ENCODE results near the gene PHLDB2. TPM values are rescaled to one million over a fixed set of nuclear protein-coding genes. Genes with fewer than 3 reads are reported as not detected.
"Not testable (repeated sequence)": the region's sequence is repeated elsewhere in the genome, so short reads cannot be mapped to it uniquely, and the experiment has no call there.

The PHLDB2 gene
- total RNA-seq (2014; rRNA removed; shearing (Covaris generic)), result 93.4 and 102 TPM in 2 replicates

DNA sequence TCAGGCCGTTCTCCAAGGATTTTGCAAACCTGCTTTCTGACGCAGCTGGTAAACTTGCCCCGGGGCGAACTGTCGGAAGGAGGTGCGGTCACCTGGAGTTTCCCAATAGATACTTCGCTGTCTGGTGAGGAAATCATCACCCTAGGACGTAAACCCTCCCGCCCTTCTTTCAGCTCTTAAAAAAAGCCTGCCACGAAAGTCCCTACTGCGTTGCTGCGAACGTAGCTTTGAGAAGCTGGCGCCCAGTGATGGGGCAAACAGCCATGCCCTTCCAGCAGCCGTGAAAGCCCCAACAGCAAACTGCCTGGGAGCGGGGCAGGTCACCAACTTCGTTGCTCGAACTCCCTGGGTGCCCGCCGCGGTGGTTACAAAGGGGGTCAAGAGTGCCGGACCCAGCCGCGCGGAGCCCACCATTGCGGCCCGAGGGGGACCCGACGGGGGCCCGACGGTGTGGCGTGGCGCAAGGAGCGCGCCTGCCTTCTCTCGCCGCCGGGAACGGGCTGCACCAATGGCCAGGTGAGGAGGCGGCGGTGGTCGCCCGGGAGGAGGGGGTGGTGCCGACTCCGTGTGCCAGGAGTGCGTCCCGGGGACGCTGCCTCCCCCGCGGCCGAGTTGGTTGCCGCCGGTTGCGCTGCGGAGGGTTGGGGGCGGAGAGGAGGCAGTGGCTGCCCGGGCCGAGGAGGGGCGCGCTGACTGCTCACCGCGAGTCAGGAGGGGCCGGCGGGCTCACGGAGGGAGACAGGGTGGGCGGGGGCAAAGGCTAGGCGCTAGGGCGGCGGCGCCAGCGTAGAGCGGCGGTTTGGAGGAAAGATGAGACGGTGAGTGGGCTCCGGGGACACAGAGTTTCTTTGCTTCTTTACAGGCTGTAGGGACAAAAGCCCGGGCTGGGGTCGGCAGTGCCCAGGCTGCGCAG is at the start of gene PHLDB2:
Gene PHLDB2, plus strand, starts transcription at position 205 of the 913 bp plus-strand sequence. CDS start 24,813 bp downstream, outside the sequence.
- H3K9me3 ChIP-seq (replicated peaks), result no peaks in the 10 kb centered on the region
- H3K27me3 ChIP-seq, result no peaks in the 10 kb centered on the region
- peak; percentile 95 to 96 for DNase-seq
- H3K4me3 ChIP-seq, result peak within 1 kb of the TSS; percentile 97
- H3K36me3 ChIP-seq, result peaks cover 6% of the 10 kb centered on the region; the same call in 1 of the 2 replicates
- peak within 1 kb of the TSS; percentile 100 for H3K27ac ChIP-seq
- H3K4me1 ChIP-seq, result peaks cover 29% of the 10 kb centered on the region

DNA sequence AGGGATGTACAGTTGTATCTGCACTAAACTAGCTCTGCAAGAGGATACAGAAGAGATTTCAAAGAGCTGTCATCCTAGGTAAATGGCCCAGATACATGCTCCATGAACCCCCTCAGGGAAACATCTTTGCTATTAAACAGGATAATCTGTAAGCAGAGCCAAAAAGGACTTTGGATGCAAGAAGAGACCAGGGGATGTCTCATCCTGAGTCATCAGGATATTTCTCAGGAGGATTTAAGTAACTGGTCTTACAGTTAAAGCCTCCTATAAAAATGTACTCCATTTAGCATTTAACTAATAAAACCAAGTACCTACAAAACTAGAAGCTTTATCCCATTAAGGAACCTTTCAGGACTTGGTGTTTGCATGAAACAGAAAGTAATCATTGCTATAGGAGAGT is 48.2 kb upstream of the PHLDB2 start:
- H3K27me3 ChIP-seq, result no peaks in the 10 kb centered on the region
- H3K27ac ChIP-seq, result peak overlapping the region; percentile 46
- no peaks in the 10 kb centered on the region for H3K36me3 ChIP-seq
- no peak overlapping the region for H3K4me3 ChIP-seq
- H3K4me1 ChIP-seq, result peaks cover 45% of the 10 kb centered on the region
- peak in 1 of 2 experiments; percentile 44 for DNase-seq
- no peaks in the 10 kb centered on the region; the same call in 1 of the 2 replicates for H3K9me3 ChIP-seq (replicated peaks)

DNA sequence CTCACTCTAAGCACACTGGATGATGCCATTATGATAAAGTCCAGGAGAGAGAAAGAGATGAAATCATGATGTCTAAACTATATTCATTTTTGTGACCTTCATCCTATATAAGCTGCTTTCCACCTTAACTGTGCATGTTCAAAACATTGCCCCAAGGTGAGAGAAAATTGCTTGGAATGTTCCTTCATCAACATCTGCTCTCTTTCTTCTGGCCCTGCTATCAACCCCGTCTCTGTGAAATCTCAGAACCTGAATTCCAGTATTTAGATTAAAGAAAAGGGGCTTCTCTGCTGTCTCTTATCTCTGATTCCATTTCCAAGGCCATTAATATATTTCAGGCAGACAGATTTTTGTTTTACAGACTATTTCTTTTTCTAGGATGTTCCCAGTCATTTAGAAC is 47.3 kb upstream of the PHLDB2 start:
- no peaks in the 10 kb centered on the region for H3K36me3 ChIP-seq
- DNase-seq, result no peak
- no peaks in the 10 kb centered on the region for H3K27me3 ChIP-seq
- peak overlapping the region; percentile 46; the same call in 1 of the 2 replicates for H3K27ac ChIP-seq
- peaks cover 45% of the 10 kb centered on the region for H3K4me1 ChIP-seq
- no peak overlapping the region for H3K4me3 ChIP-seq
- no peaks in the 10 kb centered on the region; the same call in 1 of the 2 replicates for H3K9me3 ChIP-seq (replicated peaks)

DNA sequence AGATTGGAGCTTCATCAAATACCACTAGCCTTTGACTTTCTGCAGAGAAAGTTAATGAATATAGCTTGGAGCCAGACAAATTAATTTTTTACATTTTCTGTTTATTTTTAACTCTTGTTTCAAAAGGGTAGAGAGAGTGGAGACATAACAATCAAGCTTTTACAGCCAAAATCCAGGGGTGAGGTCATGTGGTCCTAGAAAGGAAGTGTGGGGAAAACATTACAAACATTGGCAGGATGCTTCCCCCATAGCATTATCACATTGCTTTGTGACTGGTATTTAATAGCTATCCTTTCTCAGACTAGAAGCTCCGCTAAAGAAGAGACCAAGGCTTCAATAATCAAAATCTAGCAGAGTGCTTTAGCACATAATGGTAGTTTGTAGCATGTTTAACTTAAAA is 46.4 kb upstream of the PHLDB2 start:
- no peak for DNase-seq
- H3K4me1 ChIP-seq, result peaks cover 45% of the 10 kb centered on the region
- H3K9me3 ChIP-seq (replicated peaks), result no peaks in the 10 kb centered on the region; the same call in 1 of the 2 replicates
- H3K27me3 ChIP-seq, result no peaks in the 10 kb centered on the region
- H3K36me3 ChIP-seq, result 0 out of 2 replicates have a peak, but pooled peaks cover under 1% of the 10 kb centered on the region
- no peak overlapping the region for H3K27ac ChIP-seq
- no peak overlapping the region for H3K4me3 ChIP-seq

DNA sequence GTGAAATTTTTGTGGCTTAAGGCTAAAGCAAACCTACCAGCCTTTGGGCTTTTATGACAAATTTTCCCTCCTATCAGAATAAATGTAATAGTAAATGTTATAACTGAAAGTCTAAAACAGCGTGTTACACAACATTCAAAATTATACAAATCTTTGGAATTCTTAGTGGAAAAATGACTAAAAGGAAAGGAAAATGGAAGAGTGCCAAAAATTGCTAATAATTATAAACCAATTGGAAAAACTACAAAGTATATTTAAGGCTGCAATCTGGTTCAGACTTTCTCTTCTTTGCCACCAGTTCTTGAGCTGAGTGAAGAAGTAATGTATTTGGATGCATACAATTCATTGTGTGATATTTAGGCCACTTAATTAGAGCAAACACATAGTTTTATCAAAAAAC is 45.6 kb upstream of the PHLDB2 start:
- no peak overlapping the region for H3K27ac ChIP-seq
- H3K4me3 ChIP-seq, result no peak overlapping the region
- no peaks in the 10 kb centered on the region for H3K27me3 ChIP-seq
- peaks cover 45% of the 10 kb centered on the region for H3K4me1 ChIP-seq
- DNase-seq, result no peak
- 0 out of 2 replicates have a peak, but pooled peaks cover 3% of the 10 kb centered on the region for H3K36me3 ChIP-seq
- no peaks in the 10 kb centered on the region; the same call in 1 of the 2 replicates for H3K9me3 ChIP-seq (replicated peaks)

DNA sequence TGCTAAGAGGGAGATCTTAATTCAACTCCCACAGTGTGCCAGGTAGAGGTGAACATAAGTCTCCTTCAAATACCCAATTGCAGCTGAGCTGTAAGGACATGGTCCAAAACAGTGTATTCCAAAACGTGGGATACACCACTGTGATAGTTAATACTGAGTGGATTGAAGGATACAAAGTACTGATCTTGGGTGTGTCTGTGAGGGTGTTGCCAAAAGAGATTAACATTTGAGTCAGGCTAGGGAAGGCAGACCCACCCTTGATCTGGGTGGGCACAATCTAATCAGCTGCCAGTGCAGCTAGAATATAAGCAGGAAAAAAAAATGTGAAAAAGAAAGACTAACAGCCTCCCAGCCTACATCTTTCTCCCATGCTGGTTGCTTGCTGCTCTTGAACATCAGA is 45.1 kb upstream of the PHLDB2 start:
- Histone ChIP-seq H3K9me3 (replicated peaks) (no peaks in the 10 kb centered on the region; the same call in 1 of the 2 replicates), H3K4me3 (no peak overlapping the region), H3K4me1 (peaks cover 40% of the 10 kb centered on the region), H3K27me3 (no peaks in the 10 kb centered on the region), H3K27ac (no peak overlapping the region), H3K36me3 (0 out of 2 replicates have a peak, but pooled peaks cover 3% of the 10 kb centered on the region)
- no peak for DNase-seq

DNA sequence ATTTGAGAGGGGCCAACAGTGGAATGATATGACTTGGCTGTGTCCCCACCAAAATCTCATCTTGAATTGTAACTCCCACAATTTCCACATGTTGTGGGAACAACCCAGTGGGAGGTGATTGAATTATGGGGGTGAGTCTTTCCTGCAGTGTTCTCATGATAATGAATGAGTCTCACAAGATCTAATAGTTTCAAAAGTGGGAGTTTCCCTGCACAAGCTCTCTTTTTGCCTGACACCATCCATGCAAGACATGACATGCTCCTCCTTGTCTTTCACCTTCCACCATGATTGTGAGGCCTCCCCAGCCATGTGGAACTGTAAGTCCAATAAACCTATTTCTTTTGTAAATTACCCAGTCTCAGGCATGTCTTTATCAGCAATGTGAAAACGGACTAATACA is 42.3 kb upstream of the PHLDB2 start:
- H3K27me3 ChIP-seq; H3K4me3 ChIP-seq; H3K9me3 ChIP-seq (replicated peaks); H3K36me3 ChIP-seq; H3K27ac ChIP-seq; DNase-seq: not testable (repeated sequence)
- peaks cover 12% of the 10 kb centered on the region for H3K4me1 ChIP-seq

DNA sequence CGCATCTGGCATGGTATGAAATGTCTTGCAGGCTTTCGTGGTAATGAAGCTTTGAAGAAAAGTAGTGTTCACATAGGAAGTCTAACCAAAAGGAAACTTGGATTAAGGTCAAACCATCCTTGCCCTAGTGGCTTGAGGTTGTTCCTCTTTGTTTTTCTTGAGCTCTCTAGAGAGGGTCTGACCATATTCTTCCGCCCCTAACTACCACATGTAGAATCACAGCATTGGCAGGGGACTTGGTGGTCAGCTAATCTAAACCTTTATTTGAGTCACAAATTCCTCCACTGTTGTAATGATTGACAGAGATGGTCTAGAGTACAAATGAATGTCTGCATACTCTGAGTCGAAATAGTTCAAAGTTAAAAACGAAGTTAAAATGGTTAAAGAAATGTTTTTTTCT is 39.1 kb upstream of the PHLDB2 start:
- H3K27ac ChIP-seq, result no peak overlapping the region
- 0 out of 2 replicates have a peak, but pooled peaks cover 3% of the 10 kb centered on the region for H3K36me3 ChIP-seq
- H3K9me3 ChIP-seq (replicated peaks), result peaks cover 8% of the 10 kb centered on the region; the same call in 1 of the 2 replicates
- H3K27me3 ChIP-seq, result no peaks in the 10 kb centered on the region
- no peak overlapping the region for H3K4me3 ChIP-seq
- H3K4me1 ChIP-seq, result no peaks in the 10 kb centered on the region; the same call in 1 of the 2 replicates
- no peak for DNase-seq

DNA sequence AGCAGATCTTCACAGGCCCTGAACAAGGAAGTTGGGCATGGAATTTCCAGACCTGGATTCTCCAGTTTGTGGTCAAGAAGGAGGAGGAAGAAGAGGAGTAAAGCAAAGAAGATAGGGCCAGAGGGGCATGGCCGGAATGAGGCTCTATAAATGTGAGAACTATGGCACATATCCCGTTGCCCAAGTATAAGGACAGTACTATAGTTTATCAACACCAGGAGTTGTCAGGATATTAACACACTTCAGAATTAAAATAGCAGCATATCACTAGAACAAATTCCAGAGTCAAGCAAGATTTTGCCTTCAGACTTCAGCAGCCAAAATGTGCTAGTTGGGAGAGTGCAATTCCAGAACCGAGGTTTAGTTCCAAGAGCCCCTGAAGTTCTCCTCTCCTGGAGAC is 38.4 kb upstream of the PHLDB2 start:
- no peak for DNase-seq
- H3K9me3 ChIP-seq (replicated peaks), result peaks cover 8% of the 10 kb centered on the region; the same call in 1 of the 2 replicates
- 0 out of 2 replicates have a peak, but pooled peaks cover 3% of the 10 kb centered on the region for H3K36me3 ChIP-seq

DNA sequence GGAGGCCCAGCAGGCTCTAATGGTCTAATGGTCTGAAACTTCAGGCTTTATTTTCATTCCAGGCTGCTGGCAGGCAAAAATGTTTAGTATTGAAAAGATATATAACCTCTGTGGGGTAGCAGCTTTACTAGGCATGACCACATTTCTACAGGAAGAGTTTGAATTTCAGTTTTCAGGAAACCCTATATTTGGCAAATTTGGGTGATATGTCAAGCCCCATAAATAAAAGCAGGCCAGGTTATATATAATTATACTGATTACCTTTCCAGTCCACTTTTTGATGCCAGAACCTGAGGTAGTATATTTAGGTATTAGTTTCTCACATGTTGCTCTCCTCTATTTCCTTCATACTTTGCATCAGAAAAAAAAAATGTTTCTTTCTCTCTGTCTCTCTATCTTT is 37.2 kb upstream of the PHLDB2 start:
- no peak for DNase-seq
- H3K27ac ChIP-seq, result no peak overlapping the region
- H3K4me3 ChIP-seq, result no peak overlapping the region
- no peaks in the 10 kb centered on the region for H3K27me3 ChIP-seq
- H3K9me3 ChIP-seq (replicated peaks), result peaks cover 8% of the 10 kb centered on the region; the same call in 1 of the 2 replicates
- H3K4me1 ChIP-seq, result peaks cover 14% of the 10 kb centered on the region
- H3K36me3 ChIP-seq, result 0 out of 2 replicates have a peak, but pooled peaks cover 3% of the 10 kb centered on the region

More for the DNA sequence above, 38.4 kb upstream of the PHLDB2 start:
- no peak overlapping the region for H3K27ac ChIP-seq
- peaks cover 2% of the 10 kb centered on the region; the same call in 1 of the 2 replicates for H3K4me1 ChIP-seq
- no peaks in the 10 kb centered on the region for H3K27me3 ChIP-seq
- H3K4me3 ChIP-seq, result no peak overlapping the region

DNA sequence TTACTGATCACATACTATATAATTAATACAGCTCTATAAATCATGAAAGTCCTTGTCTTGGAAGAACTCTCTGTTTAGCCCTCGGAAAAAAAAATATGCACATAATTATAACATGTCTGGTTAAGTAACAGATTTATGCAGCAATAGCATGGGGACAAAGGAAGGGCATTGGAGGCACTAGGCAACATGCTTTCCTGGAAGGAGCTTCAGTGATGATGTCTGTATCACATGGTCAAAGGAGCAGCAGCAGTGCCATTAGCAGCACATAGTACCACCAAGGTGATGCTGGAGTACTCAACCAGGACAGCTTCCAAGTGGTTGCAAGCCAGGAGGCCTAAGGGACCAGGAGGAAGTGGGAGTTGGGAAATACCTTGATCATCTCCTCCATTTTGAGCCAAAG is 36.3 kb upstream of the PHLDB2 start:
- no peak overlapping the region for H3K4me3 ChIP-seq
- no peak overlapping the region for H3K27ac ChIP-seq
- H3K27me3 ChIP-seq, result no peaks in the 10 kb centered on the region
- H3K4me1 ChIP-seq, result peaks cover 19% of the 10 kb centered on the region
- H3K36me3 ChIP-seq, result 0 out of 2 replicates have a peak, but pooled peaks cover 2% of the 10 kb centered on the region
- DNase-seq, result no peak
- H3K9me3 ChIP-seq (replicated peaks), result peaks cover 8% of the 10 kb centered on the region; the same call in 1 of the 2 replicates

DNA sequence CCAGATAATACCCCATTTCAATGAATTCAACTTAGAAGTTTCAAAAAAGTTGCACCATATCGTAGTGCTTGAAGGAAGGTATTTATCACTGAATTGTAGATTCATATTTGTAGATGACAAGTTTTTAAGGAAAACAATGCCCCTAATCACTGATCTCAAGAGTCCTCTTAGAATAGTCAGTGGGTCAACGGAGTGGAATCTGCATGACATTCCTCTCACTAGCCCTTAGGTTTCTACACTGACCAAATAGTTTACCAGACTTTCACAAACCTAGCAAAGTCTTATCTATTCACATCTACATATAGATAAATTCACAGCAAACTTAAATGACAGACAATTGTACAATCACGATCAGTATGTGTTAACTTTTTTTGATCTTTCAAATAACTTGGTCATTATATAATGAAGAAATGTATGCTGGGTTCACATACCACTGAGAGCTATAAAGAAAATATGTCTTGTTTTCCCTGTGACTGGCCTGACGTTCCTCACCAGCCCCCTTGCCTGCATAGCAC is 35.7 kb upstream of the PHLDB2 start:
- peaks cover 23% of the 10 kb centered on the region for H3K4me1 ChIP-seq
- no peak overlapping the region for H3K27ac ChIP-seq
- H3K4me3 ChIP-seq, result no peak overlapping the region
- H3K36me3 ChIP-seq, result no peaks in the 10 kb centered on the region
- H3K9me3 ChIP-seq (replicated peaks), result peaks cover 8% of the 10 kb centered on the region; the same call in 1 of the 2 replicates
- no peaks in the 10 kb centered on the region for H3K27me3 ChIP-seq
- DNase-seq, result no peak

DNA sequence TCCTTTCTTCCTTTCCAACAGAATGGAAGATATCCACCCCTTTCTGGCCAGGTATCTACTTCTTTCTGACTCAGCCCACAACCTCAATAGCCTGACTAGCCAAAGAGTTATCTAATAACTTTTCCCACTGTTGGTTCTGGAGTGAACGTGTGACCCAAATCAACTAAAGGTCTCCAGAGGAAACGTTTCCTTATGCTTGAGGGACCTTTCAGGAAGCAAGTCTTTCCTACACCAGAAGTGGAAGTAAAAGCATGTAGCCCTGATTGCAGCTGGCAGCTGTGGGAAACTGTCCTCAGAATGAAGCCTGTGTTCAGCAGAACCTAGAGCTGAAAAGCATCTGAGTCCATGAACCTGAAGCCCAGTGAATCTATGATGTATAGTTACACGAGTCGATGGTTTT is 34.7 kb upstream of the PHLDB2 start:
- H3K27me3 ChIP-seq, result no peaks in the 10 kb centered on the region
- no peaks in the 10 kb centered on the region for H3K36me3 ChIP-seq
- H3K9me3 ChIP-seq (replicated peaks), result peaks cover 7% of the 10 kb centered on the region; the same call in 1 of the 2 replicates
- no peak overlapping the region for H3K27ac ChIP-seq
- H3K4me1 ChIP-seq, result peaks cover 23% of the 10 kb centered on the region
- peak in 1 of 2 experiments; percentile 58 for DNase-seq
- H3K4me3 ChIP-seq, result no peak overlapping the region

DNA sequence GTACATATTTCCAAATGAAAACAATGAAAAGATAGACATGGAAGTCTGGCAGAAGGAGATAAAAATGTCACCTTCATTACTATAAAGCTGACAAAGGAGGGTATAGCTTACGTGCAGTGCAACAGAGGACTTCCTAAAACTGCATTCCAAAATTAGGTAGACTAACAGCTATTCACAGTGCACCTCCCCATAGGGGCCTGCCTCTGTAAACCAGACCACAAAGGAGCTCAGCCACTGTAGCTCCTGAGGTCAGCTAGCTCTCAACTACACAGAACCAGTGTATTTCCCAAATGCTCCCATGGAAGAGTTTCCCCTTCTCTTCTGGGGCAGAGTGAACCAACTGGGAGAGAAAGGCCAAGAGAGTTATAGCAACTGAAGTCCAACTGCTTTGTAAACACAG is 31.2 kb upstream of the PHLDB2 start:
- Histone ChIP-seq H3K36me3 (no peaks in the 10 kb centered on the region), H3K4me1 (peaks cover 33% of the 10 kb centered on the region), H3K4me3 (no peak overlapping the region), H3K9me3 (replicated peaks) (peaks cover 3% of the 10 kb centered on the region; the same call in 1 of the 2 replicates), H3K27me3 (no peaks in the 10 kb centered on the region), H3K27ac (no peak overlapping the region)
- DNase-seq, result peak in 1 of 2 experiments; percentile 36

DNA sequence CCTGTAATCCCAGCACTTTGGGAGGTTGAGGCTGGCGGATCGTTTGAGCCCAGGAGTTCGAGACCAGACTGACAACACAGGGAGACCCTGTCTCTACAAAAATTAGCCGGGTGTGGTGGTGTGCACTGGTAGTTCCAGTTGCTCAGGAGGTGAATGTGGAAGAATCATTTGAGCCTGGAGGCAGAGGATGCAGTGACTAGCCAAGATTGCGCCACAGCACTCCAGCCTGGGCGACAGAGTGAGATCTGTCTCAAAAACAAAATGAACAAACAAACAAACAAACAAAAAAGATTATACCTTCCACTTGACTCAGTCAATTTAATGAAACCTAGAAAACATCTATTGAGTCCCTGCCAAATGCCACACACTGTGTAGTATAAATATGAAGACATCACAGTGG is 30.5 kb upstream of the PHLDB2 start:
- Histone ChIP-seq H3K4me3 (no peak overlapping the region), H3K4me1 (peaks cover 33% of the 10 kb centered on the region), H3K27ac (no peak overlapping the region), H3K27me3 (no peaks in the 10 kb centered on the region), H3K36me3 (no peaks in the 10 kb centered on the region), H3K9me3 (replicated peaks) (peaks cover 3% of the 10 kb centered on the region; the same call in 1 of the 2 replicates)
- DNase-seq, result no peak

Measured in SJCRH30 (cell line).